Ammon's horn (tissue), 1 donor: ENCODE data around the gene PM20D1.
A peak's percentile ranks its signal among the peaks of the same experiment; 100 is the strongest.

Source experiments
- DNase-seq: peaks from one replicate; pipeline ENCODE4 v3.0.0-alpha.2; 2016; ENCODE audit warnings: low spot score

The PM20D1 gene

DNA sequence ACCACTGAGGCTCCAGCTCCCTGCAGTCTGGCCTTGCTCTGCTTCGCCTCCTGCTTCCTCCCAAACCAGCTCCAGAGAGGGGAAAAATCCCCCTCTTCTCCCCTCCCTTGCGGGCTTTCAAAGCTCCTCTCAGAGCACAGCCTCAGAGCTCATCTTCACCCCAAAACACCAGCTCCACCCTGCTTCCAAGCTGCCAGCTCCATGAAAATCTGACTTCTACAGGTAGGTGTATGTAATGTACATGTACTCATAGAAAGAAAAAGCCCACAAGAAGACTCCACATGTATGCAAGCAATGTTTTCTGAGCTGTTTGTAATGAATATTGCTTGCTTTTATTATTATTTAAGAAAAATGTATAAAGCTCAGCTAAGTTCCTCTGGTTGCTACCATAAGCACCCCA is 45.3 kb downstream of the PM20D1 start:
- DNase-seq: no peak

DNA sequence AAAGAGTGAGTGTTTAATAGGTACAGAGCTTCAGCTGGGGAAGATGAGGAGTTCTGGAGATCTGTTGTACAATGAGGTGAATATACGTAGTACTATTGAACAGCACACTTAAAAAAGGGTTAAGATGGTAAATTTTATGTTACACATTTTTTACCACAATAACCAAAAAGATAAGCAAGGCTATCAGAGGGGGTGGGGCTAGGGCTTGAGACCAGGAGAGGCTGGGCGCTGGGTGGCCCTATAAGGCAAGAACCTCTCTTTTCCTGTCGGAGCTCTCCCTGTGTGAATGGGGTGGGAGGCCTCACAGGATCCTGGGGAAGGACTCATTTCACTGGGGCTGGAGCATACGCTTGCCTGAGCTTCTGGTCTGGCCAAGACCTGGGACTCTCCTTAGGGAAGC is 45.9 kb downstream of the PM20D1 start:
- DNase-seq: no peak

DNA sequence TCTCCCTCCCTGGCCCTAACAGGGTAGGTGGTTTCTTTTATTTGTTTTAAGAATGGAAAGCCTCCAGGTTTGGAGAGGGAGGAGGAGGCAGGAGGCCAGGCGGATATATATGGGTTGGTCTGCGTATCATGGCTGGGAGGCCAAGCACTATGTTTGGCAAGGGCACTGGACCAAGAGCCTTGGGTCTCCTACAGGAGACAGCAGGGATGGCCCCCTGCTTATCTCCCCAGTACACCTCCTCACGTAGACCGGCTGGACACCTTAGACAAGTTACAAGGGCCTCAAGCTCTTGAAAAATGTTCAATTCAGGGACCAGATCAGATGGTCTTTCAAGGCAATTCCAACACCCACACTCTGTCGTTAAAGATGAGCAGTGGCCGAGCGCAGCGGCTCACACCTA is 47.9 kb downstream of the PM20D1 start:
- DNase-seq: no peak

DNA sequence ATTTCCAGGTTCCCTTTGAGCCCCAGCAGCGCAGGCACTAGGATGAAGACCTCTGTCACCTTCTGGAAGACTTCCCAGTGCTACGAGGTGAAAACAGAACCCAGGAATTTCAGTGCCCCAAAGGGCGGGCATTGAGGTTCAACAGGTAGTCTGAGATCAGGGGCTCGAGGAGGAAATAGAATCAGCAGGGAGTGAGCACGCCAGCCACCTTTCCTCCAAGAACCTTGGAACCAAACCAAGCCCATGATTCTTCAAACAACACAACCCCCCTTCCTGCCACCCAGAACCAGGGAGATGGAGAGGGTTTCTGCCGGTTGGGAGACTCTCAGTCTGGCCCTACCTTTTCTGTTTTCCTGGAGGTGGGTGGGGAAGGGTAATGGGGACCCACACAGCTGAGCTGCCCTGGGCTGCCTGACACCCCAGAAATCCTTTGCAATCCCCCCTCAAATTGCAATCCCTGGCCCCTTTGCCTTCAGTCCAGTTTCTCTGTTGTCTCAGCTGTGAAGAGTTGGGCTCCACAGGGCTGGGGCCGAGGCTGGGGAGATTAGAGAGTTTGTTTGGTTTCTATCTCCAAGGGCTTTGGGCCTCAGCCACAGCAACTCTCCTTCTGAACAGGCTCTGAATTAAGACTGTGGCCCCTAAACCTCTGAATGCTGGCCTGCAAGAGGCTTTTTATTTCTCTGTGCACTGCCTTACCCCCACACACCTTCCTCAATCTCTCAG is 48.8 kb downstream of the PM20D1 start:
- DNase-seq: no peak

DNA sequence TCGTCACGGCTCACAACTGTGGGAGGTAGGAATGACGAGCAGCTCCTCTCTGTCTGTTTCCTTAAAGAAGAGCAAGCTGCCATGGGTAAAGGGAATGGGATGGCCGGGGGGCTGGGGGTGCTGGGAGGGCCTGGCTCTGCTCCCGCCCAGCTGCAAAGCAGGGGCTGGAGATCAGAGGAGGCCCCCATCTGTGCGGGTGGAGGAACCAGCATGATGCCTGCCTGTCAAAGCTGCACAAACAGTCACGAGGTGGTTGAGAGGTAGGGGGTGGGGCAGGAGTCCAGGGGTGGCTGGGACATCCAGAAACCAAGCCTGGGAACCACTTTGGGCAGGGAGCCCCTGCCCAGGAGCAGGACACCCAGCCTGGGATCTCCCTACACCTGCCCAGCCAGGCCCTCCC is 49.5 kb downstream of the PM20D1 start:
- DNase-seq: no peak

DNA sequence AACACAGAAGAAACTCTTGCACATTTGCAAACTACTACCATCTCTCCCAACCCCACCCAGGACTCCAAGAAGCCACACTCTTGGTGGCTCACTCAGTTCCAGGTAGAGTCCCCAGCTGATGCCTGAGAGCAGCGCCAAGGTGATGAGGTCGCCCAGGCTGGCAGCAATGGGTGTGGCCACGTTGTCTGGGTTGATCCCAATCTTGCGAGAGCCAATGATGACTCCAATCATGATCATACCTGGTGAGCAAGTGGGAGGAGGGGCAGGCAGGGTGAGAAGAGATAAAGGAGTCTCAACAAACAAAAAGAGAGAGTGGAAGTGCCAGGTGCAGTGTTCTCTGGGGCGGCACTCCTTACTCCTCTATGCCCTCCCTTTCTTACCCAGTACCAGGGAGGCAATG is 51.4 kb downstream of the PM20D1 start:
- DNase-seq: no peak

DNA sequence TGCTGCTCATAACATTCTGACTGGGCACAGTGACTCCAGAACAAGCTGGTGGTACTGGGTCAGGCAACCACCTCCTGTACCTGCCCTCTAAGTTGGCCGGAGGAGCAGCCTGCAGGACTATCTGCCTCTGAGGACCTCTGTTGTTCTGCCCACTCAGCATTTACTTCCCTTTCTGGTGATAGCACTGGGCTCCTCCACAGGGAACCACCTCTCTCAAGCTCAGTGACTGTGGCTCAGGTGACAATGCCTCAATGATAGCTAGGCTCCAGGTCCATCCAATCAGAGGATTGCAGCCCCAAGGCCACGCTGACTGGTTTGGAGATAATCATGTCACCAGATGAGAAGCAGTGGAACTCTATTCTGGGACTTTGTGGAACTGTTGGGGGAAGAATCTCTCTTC is 52.8 kb downstream of the PM20D1 start:
- no peak for DNase-seq

DNA sequence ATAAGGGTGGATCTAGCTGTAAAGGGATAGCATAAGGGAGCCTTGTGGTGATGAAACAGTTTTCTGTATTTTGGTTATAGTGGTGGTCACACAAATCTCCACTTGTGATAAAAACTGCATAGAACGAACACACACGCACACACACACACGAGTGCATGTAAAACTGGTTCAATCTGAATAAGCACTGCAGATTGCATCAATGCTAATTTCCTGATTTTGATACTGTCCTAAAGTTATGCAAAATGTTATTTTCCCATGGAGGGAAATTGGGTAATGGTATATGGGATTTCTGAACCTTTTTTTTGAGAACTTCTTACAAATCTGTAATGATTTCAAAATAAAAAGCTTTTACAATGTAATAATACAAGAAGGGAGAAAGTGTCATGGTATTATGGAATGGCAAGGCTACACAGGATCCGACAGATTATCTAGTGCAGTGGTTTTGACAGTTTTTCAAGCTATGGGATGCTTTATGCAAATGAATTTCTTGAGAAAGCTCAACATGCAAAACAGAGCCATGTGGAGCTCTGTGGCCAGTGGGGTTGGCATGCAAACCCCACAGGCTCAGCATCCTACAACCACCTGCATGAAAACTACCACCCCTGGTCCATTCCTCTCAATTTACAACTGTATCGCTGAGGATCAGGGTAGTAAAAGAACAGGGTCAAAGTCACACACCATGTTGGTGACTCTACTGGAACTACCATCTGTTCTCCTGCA is 55.8 kb downstream of the PM20D1 start:
- no peak for DNase-seq

DNA sequence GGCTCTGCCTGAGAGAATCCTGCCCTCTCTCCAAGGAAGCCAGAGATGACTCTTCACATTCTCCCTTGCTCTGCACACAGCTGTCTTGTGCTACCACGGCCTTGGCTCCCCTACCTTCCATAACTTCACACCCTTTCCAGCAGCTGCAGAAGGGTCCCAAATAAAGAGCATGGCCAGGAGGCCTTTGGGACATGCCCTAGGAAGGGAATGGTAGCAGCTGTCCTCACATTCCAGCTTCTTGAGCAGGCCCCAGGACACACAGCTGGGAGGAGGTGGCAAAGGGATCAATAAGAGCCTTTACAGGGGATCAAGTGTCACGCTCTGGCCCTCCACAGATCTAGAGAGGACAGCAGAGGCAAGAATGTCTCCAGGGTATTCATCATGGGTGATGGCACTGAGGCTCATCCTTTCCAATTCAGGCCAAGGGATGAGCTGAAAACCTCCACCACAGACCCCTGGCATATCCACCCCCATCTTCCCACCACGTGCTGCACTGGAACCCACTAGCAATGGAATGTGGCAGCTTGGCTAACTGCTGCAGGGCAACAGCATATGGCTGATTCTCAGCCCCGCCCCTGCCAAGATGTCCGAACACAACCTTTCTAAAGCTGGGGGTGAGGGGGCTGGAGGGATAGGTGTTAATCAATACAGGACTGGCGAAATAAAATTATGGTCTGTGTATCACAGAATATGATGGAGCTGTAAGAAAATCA is 56.8 kb downstream of the PM20D1 start:
- no peak for DNase-seq

DNA sequence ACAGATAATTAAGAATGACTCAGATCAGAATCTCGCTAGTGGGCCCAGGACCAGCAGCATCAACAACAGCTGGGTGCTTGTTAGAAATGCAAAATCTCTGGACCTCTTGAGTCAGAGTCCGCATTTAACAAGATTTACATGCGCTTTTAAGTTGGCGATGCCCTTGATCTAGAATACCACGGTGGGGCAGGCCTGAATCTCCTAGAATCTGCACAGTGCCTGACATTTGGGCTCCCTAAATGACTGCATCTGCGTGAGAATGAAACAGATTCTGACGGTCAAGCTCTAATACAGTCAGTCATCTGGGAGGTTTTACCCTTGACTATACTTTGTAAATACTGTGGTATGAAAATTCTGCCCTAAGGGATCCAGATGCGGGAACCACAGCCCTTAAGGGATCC is 57.5 kb downstream of the PM20D1 start:
- no peak for DNase-seq

DNA sequence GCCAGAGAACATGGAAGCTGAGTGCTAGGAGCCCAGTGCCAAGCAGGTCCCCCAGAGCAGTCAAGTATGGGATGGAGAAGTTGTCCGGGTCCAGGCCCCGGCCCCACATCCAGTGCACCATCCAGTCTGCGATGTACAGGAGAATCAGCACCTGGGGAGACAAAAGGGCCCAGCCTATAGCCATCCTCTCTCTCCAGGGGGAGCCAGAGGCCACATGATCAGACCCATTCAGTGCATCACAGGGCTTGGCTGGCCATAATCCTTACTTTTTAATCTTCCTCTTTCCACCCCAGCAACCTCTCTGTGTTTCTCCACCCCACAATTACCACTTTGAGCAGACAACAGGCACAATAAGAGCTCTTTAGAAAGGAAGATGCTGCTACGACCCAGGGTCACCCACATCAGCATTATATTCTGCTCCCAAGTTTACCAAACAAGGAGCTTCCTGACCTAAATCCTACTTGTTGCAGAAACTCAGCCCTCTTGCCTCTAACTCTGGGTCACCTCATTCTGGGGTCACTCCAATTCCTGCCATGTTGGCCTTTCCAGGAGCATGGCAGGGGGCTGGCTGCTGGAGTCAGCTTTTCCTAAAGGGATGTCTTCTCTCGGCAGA is 58.3 kb downstream of the PM20D1 start:
- DNase-seq: peak; percentile 86

DNA sequence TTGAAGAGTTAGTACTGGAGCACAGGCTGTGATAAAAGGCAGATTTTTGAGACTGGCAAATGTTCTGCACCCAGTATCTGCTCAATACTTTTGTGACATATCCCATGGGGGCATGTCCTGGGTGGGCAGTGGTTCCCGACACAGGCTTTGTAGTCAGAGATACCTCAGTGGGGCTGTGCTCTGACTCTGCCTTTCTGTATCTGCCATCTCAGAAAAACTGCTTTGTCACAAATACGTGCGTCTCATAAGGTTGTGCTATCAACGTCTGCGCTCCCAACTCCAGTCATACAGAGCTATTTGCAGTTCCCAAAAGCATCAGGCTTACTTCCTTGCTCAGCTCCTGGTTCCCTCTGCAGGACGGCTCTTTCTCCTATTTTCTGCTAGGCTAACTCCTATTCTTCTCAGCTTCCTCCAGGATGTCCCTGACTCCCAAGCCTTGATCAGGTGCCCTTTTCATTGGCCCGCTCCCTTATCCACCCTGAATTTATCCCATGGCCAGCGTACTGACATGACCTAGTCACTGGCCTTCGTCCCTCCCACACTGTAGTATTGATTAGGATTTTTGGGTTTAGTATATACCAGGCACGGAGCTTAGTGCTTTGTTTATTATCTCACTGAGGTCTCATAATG is 62.5 kb downstream of the PM20D1 start:
- DNase-seq: no peak

DNA sequence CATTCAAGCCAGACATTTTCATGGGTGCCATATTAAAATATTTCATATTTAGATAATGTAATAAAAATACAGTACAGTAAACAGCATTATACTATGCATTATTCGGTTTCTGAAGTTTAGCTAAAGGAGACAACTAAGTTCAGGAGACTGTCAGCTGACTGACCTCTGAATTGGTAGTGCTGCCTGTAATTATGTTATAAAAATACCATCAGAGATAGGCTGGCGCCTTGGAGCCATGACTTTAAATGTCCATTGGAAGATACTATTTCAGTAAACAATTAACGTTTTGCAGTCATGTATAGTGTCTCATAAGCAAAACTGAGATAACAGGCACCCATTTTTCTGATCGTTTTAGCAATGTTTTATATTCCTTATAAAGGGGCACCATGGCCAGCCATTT is 63.3 kb downstream of the PM20D1 start:
- no peak for DNase-seq

DNA sequence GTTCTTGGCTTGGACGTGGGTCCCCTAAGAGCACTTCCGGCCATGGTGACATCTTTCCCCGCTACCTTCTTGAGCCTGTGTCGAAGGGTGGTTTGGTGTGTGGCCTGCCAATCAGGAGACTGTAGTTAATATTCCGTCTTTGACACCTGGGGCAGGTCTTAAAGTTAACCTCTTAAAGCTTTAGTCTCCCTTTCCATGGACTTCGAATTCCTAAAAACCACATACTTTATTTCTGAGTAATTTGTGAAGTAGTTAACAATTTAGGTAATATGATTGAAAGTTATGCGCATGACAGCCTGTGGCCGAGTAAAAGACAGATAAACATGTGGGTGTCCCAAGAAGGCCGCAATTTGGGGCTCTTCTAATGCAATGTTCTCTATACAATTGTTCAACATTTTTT is 64.5 kb downstream of the PM20D1 start:
- no peak for DNase-seq

DNA sequence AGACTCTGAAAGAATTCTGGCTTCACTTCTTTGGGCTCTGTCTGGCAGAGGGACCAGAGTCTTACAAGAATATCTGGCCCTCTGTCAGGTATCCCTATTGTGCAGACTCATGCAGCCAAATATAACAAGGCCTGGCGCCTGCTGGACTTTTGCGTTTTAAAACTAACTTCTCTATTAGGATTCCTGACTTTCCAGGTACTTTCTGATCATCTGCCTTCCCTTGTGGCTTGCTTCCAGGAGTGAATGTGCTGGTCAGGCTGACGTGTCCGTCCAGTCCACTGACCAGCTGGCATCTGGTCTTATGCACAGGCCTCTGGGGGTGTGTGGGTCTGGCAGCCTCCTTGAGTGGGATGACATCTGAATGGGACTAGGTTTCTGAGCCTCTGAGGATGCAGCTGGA is 66.0 kb downstream of the PM20D1 start:
- DNase-seq: no peak

DNA sequence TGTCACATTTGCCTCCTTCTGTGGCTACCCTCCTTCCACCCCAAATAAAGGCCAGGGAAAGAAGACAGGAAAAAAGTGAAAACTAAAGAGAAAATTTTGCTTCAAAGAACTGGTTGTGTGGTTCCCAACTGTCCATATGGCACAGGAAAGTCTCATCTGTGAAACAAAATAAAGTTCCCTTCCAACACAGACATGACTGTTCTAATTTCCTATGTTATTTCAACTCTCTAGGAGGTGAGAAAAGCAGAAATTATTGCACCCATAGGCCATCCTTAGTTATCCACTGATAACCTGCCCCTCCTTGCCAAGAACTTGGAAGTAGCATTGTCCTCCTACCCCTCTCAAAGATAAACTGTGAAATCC is 66.5 kb downstream of the PM20D1 start:
- DNase-seq: no peak

DNA sequence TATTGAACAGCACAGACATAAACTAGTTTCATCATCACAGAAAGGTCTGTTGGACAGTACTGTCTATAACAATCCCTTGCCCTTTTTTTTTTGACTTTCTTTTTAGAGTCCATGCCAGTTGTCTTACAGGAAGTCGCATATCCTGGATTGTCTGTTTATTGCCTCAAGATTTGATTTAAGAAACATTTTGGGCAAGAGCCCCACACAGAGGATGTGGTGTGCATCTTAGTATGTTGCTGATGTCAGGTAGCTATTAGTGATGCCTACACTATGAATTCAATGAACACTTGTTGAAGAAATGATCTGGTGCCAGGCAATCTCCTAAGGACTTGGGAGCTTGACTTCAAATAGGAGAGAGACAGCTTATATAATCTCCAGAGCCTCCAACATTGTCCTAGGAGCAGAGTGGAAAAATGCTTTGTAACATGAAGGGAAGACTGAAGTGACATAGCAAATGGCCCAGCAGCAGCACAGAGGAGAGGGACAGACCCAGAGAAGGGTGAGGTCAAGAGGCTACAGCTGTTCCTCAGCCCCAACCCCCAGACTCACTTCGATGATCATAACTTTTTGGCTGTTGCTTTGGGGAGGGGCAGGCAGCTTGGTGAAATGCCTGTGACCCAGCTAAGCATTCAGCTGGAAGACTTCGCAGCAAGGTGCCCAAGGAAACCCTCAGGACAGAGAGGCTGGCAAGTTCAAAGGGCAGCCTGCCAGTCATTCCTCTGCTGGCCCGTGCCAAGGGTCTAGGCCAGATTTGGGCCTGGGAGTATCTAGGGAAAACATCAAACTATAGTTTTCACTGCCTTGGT is 67.1 kb downstream of the PM20D1 start:
- no peak for DNase-seq

DNA sequence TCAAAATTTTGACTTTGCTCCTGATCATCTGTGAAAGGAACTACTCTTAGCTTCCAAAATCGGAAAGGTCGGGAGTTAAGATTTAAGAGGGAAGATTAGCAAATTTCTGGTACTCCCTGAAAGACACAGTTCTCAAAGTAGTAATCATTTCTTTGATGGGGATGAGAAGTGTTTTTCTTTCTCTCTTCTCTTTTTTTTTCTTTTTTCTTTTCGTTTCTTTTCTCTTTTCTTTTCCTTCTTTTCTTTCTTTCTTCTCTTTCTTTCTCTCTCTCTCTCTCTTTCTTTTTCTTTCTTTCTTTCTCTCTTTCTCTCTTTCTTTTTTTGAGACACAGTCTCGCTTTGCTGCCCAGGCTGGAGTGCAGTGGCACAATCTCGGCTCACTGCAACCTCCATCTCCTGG is 69.6 kb downstream of the PM20D1 start:
- no peak for DNase-seq
